ENCODE results near the gene LRSAM1. TPM values are rescaled to one million over a fixed set of nuclear protein-coding genes. Genes with fewer than 3 reads are reported as not detected.
A peak's percentile ranks its signal among the peaks of the same experiment; 100 is the strongest.

LRSAM1 gene
- total RNA-seq, 1 donor from 2014 or later: 20.6 TPM

DNA sequence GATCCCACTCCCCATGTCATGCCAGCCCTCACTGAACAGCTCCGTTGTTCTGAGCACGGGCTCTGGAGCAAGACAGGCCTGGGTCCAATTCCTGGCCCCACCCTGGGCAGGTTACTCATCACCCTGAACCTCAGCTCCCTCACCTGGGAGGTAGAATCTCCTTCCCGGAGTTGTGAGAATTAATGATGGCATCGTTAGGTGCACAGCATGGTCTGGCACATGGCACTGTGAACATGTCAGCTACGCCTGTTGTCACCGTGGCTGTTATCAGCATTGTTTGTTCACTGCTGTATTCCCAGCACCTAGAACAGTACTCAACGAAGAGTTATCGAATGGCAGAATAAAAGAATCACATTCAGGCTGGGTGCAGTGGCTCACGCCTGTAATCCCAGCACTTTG lies 43.0 kb downstream of the LRSAM1 start:
- DNase-seq (ENCODE audit: extremely low spot score, unreplicated experiment): no peak
- Mint-ChIP-seq H3K9me3 (no peaks in the 10 kb centered on the region), H3K27me3 (no peaks in the 10 kb centered on the region), H3K27ac (no peak overlapping the region), H3K36me3 (no peaks in the 10 kb centered on the region), H3K4me3 (no peak overlapping the region), H3K4me1 (ENCODE audit: unreplicated experiment) (no peaks in the 10 kb centered on the region)
- TF ChIP-seq, protein P1, sequence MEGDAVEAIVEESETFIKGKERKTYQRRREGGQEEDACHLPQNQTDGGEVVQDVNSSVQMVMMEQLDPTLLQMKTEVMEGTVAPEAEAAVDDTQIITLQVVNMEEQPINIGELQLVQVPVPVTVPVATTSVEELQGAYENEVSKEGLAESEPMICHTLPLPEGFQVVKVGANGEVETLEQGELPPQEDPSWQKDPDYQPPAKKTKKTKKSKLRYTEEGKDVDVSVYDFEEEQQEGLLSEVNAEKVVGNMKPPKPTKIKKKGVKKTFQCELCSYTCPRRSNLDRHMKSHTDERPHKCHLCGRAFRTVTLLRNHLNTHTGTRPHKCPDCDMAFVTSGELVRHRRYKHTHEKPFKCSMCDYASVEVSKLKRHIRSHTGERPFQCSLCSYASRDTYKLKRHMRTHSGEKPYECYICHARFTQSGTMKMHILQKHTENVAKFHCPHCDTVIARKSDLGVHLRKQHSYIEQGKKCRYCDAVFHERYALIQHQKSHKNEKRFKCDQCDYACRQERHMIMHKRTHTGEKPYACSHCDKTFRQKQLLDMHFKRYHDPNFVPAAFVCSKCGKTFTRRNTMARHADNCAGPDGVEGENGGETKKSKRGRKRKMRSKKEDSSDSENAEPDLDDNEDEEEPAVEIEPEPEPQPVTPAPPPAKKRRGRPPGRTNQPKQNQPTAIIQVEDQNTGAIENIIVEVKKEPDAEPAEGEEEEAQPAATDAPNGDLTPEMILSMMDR (conservative IDR thresholded peaks at IDR 0.05): no peak

DNA sequence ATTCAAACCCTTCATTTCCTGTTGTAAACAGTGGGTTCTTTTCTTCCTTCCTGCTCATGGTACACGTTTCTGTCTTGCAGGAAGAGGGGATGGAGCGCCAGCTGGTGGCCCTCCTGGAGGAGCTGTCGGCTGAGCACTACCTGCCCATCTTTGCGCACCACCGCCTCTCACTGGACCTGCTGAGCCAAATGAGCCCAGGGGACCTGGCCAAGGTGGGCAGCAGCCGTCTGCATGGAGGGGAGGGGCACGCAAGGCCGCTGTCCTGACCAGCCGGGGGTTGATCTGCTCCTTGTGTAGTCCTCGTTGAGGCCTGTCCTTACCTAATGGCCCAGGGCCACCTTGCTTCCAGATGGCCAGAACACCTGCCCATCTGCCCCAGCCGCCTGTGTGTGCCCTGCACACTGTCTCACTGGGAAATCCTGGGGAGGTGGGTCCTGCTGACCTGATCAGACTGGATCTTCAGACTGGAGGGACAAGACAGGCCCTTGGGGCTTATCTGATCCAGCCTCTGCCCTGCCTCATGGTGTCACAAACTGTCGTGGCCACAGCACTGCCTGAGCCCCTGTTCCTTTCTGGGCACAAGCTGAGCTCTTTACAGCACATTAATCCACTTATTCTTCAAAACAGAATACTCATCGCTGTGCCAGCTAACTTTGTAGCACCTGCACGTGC lies 44.7 kb downstream of the LRSAM1 start:
- no peak for DNase-seq (ENCODE audit: extremely low spot score, unreplicated experiment)
- no peaks in the 10 kb centered on the region for H3K27me3 Mint-ChIP-seq
- H3K4me3 Mint-ChIP-seq: no peak overlapping the region
- no peaks in the 10 kb centered on the region for H3K36me3 Mint-ChIP-seq
- H3K9me3 Mint-ChIP-seq: no peaks in the 10 kb centered on the region
- H3K4me1 Mint-ChIP-seq (ENCODE audit: unreplicated experiment): no peaks in the 10 kb centered on the region
- peak overlapping the region; percentile 51 for H3K27ac Mint-ChIP-seq
- TF ChIP-seq, protein P1 (conservative IDR thresholded peaks at IDR 0.05): no peak

GRCh38 chr9:127496974-127497373 lies 45.7 kb downstream of the LRSAM1 start:
- no peak overlapping the region for H3K27ac Mint-ChIP-seq
- H3K9me3 Mint-ChIP-seq: no peaks in the 10 kb centered on the region
- H3K27me3 Mint-ChIP-seq: no peaks in the 10 kb centered on the region
- H3K36me3 Mint-ChIP-seq: no peaks in the 10 kb centered on the region
- H3K4me3 Mint-ChIP-seq: no peak overlapping the region
- no peaks in the 10 kb centered on the region for H3K4me1 Mint-ChIP-seq (ENCODE audit: unreplicated experiment)
- TF ChIP-seq, protein P1 (conservative IDR thresholded peaks at IDR 0.05): no peak
- no peak for DNase-seq (ENCODE audit: extremely low spot score, unreplicated experiment)

- H3K4me1 Mint-ChIP-seq (ENCODE audit: unreplicated experiment): no peaks in the 10 kb centered on the region
- H3K36me3 Mint-ChIP-seq: no peaks in the 10 kb centered on the region
- no peaks in the 10 kb centered on the region for H3K9me3 Mint-ChIP-seq
- H3K4me3 Mint-ChIP-seq: no peak overlapping the region
- TF ChIP-seq, protein P1 (conservative IDR thresholded peaks at IDR 0.05): no peak
- no peaks in the 10 kb centered on the region for H3K27me3 Mint-ChIP-seq
- DNase-seq (ENCODE audit: extremely low spot score, unreplicated experiment): no peak
- H3K27ac Mint-ChIP-seq: peak overlapping the region; percentile 68
Observed at GRCh38 chr9:127497656-127498290, 46.5 kb downstream of the LRSAM1 start.

GRCh38 chr9:127498298-127498697 lies 47.0 kb downstream of the LRSAM1 start:
- Mint-ChIP-seq H3K9me3 (no peaks in the 10 kb centered on the region), H3K36me3 (no peaks in the 10 kb centered on the region), H3K27me3 (no peaks in the 10 kb centered on the region), H3K4me3 (no peak overlapping the region), H3K27ac (no peak overlapping the region), H3K4me1 (ENCODE audit: unreplicated experiment) (no peaks in the 10 kb centered on the region)
- DNase-seq (ENCODE audit: extremely low spot score, unreplicated experiment): no peak
- TF ChIP-seq, protein P1 (conservative IDR thresholded peaks at IDR 0.05): no peak

Measured in type B pancreatic cell (in vitro differentiated cells).